Gastrocnemius medialis (tissue), 4 donors: Measurements from ENCODE around the gene FAAH.

Experiments used
- POLR2A ChIP-seq, 2 donors: fragments of 450-650 bp; IDR thresholded peaks; one replicate each; pipeline ENCODE4 v1.6.1; 2017; ENCODE audit warnings: antibody characterized with exemption in 2 of 2, mild to moderate bottlenecking in 2 of 2, moderate library complexity in 2 of 2
- TF ChIP-seq, protein P1 (sequence below), 5 experiments: fragments of 450-650 bp in 3 of 5; fragments of 200-600 bp in 2 of 5; sonication (generic) in 2 of 5; IDR thresholded peaks in 4 of 5; conservative IDR thresholded peaks in 1 of 5; 1 replicate in 4 of 5; 2 replicates in 1 of 5; pipeline ENCODE4 v1.5.1; 2016 to 2019; ENCODE audit warnings: antibody characterized with exemption in 5 of 5, mild to moderate bottlenecking in 3 of 5, moderate library complexity in 3 of 5

DNA sequence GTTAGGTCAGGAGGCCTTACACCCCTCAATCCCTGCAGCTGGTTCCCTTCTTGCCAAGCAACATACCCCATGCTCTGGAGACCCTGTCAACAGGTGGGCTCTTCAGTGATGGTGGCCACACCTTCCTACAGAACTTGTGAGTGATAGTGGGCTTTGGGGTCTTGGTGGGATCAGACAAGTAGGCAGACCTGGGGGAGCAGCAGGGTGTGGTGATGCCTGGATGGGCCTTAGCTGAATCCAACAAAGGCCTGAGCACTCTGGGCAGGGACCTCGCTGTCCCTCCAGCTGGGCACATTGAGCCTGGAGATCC, 14.9 kb downstream of the FAAH start:
- TF ChIP-seq, protein P1, sequence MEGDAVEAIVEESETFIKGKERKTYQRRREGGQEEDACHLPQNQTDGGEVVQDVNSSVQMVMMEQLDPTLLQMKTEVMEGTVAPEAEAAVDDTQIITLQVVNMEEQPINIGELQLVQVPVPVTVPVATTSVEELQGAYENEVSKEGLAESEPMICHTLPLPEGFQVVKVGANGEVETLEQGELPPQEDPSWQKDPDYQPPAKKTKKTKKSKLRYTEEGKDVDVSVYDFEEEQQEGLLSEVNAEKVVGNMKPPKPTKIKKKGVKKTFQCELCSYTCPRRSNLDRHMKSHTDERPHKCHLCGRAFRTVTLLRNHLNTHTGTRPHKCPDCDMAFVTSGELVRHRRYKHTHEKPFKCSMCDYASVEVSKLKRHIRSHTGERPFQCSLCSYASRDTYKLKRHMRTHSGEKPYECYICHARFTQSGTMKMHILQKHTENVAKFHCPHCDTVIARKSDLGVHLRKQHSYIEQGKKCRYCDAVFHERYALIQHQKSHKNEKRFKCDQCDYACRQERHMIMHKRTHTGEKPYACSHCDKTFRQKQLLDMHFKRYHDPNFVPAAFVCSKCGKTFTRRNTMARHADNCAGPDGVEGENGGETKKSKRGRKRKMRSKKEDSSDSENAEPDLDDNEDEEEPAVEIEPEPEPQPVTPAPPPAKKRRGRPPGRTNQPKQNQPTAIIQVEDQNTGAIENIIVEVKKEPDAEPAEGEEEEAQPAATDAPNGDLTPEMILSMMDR (IDR thresholded peaks at IDR 0.05 in 4 of 5, conservative IDR thresholded peaks at IDR 0.05 in 1 of 5) = no peak
- no peak for TF ChIP-seq POLR2A (IDR thresholded peaks at IDR 0.05)
